ENCODE measurements around the gene TASP1.

Gene TASP1

DNA sequence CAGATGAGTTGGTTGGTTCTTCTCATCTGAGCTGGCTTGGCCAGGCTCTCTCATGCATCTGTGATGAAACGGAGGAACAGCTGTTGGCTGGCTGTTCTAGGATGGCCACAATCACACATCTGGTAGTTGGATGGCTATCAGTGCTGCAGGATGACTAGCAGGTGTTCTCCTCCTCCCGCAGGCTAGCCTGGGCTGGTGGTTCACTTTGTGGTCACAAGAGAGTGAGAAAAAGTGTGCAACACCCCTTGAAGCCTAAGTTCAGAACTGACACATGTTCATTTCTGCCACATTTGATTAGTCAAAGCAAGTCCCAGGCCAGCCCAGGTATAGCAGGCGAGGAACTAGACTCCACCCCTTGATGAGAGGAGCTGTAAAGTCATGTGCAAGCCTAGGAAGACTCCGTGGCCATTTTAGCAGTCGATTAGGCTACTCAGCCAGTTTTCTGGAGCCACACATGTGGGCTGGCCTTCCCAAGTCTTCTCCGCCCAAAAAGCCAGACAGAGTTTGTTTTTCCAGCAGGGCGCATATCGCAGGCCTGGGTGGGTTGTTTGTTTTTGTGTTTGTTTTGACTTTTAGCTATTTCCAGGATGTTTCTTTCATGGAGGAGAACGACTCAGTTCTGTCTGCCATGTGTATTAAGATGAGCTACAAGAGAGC, 296.9 kb downstream of the TASP1 start:
- no peak for DNase-seq

DNA sequence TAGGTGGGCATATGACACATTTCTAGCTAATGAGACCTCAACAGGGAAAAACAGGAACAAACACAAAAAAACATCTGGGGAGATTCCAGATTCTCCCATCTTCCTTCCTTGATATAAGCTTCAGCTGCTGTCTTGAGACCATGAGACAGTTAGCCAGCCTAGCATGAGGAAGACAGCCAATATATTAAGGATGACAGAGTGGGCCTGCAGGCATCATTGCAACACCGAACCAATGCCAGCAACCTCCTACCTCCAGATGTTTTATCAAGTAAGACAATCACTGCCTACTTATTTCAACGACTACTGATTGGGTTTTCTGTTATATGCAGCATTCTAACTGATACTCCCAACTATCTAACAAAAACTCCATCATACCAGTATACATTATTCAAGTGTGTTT, 298.6 kb downstream of the TASP1 start:
- no peak for DNase-seq
